K562 (cell line): Measurements from ENCODE around the gene MTG2. TPM values are rescaled to one million over a fixed set of nuclear protein-coding genes. Genes with fewer than 3 reads are reported as not detected.

Source experiments
- BRF2 ChIP-seq: IDR thresholded peaks from 3 replicates; pipeline ENCODE4 v1.6.1; 2011; ENCODE audit warnings: borderline replicate concordance, mild to moderate bottlenecking; ENCODE audit not compliant: insufficient read length, insufficient read depth
- CREBBP ChIP-seq: IDR thresholded peaks from one replicate; pipeline ENCODE4 v1.6.1; 2012; ENCODE audit warnings: low read depth, mild to moderate bottlenecking, control low read depth, inconsistent platforms, low read length
- CTCFL ChIP-seq: IDR thresholded peaks from 2 replicates; pipeline ENCODE4 v1.6.1; 2011; ENCODE audit warnings: borderline replicate concordance, low read depth, mild to moderate bottlenecking, moderate library complexity, low read length; ENCODE audit not compliant: insufficient read depth, poor library complexity, severe bottlenecking
- DIDO1 ChIP-seq: fragments of 450-650 bp; IDR thresholded peaks from 2 replicates; pipeline ENCODE4 v1.6.1; 2016; ENCODE audit warnings: low read depth, missing biosample characterization, missing genetic modification characterization
- E2F5 ChIP-seq: sonication (generic); formaldehyde crosslinking; IDR thresholded peaks from 2 replicates; pipeline ENCODE4 v1.8.0; 2022; ENCODE audit warnings: mild to moderate bottlenecking, missing genetic modification reagents
- HMG20A ChIP-seq: fragments of 450-650 bp; formaldehyde crosslinking; conservative IDR thresholded peaks from 2 replicates; pipeline ENCODE4 v1.4.0; 2020; ENCODE audit warnings: mild to moderate bottlenecking, mixed read lengths
- HNRNPLL ChIP-seq: fragments of 200-400 bp; formaldehyde crosslinking; IDR thresholded peaks from 2 replicates; pipeline ENCODE4 v1.6.1; 2017; ENCODE audit warnings: low read length, low read depth, mild to moderate bottlenecking; ENCODE audit not compliant: poor library complexity, severe bottlenecking
- JUN ChIP-seq, 2 experiments: sonication (generic) in 1 of 2; formaldehyde crosslinking in 1 of 2; IDR thresholded peaks; 2 replicates each; pipeline versions ENCODE4 v1.6.1 to v1.8.0; 2012 to 2022; ENCODE audit warnings: borderline replicate concordance in 2 of 2, mild to moderate bottlenecking in 2 of 2, improper control_type of control experiment in 1 of 2, low read depth in 1 of 2, low read length in 1 of 2, missing genetic modification reagents in 1 of 2
- LCOR ChIP-seq: sonication (generic); formaldehyde crosslinking; IDR thresholded peaks from 2 replicates; pipeline ENCODE4 v1.8.0; 2022; ENCODE audit warnings: mild to moderate bottlenecking, missing genetic modification reagents
- MBD2 ChIP-seq: sonication (generic); IDR thresholded peaks from 2 replicates; pipeline ENCODE4 v1.6.1; 2016; ENCODE audit warnings: low read depth, borderline replicate concordance
- MITF ChIP-seq: IDR thresholded peaks from 2 replicates; pipeline ENCODE4 v1.6.1; 2014; ENCODE audit warnings: antibody characterized with exemption
- NCOA2 ChIP-seq, 2 experiments: fragments of 450-650 bp; IDR thresholded peaks; 2 replicates each; pipeline ENCODE4 v1.6.1; 2018; ENCODE audit warnings: mild to moderate bottlenecking in 2 of 2, moderate library complexity in 1 of 2; ENCODE audit not compliant: partially characterized antibody in 2 of 2
- PURB ChIP-seq: sonication (generic); formaldehyde crosslinking; IDR thresholded peaks from 2 replicates; pipeline ENCODE4 v1.9.0; 2021; ENCODE audit warnings: low read depth, mild to moderate bottlenecking, missing genetic modification reagents
- SETDB1 ChIP-seq: IDR thresholded peaks from one replicate; pipeline ENCODE4 v1.6.1; 2012; ENCODE audit warnings: low read length, control low read depth, inconsistent platforms
- SOX6 ChIP-seq: fragments of 450-650 bp; IDR thresholded peaks from 2 replicates; pipeline ENCODE4 v1.6.1; 2014; ENCODE audit warnings: mild to moderate bottlenecking
- XRCC4 ChIP-seq: IDR thresholded peaks from one replicate; pipeline ENCODE4 v1.6.1; 2011; ENCODE audit not compliant: insufficient read depth, insufficient read length; ENCODE audit errors: extremely low read depth
- ZBTB7A ChIP-seq: IDR thresholded peaks from 2 replicates; pipeline ENCODE4 v1.6.1; 2011; ENCODE audit warnings: low read depth, mild to moderate bottlenecking, low read length, moderate library complexity, borderline replicate concordance; ENCODE audit not compliant: control insufficient read depth
- ZNF408 ChIP-seq: fragments of 250-450 bp; sonication (Bioruptor Pico); IDR thresholded peaks from 2 replicates; pipeline ENCODE4 v1.4.0; 2020; ENCODE audit warnings: low read depth, mild to moderate bottlenecking, moderate library complexity
- ZNF551 ChIP-seq: fragments of 250-450 bp; sonication (Bioruptor Pico); IDR thresholded peaks from 2 replicates; pipeline ENCODE4 v1.5.0; 2021; ENCODE audit warnings: mild to moderate bottlenecking, moderate library complexity
- ZNF76 ChIP-seq: fragments of 250-450 bp; sonication (Bioruptor Pico); IDR thresholded peaks from 2 replicates; pipeline ENCODE4 v1.4.0; 2020; ENCODE audit warnings: mild to moderate bottlenecking, moderate library complexity, borderline replicate concordance
- polyA plus RNA-seq, 8 experiments: library from polyadenylated mRNA; depleted of rRNA in 4 of 8; stranded (reverse) in 5 of 8; unstranded in 3 of 8; fragments of >200 nt; fragmentation: Nextera tagmentation in 2 of 8; fragmentation: Illumina TruSeq in 1 of 8; extraction: Ambion mirVana in 2 of 8; extraction: Trizol in 1 of 8; gene quantifications; 2 replicates each; pipeline versions ENCODE4 v1.2.1 to v1.2.3, GENCODE V29; 2011 to 2014; ENCODE audit warnings: inconsistent platforms in 1 of 8, missing spikeins in 1 of 8
- total RNA-seq, 7 experiments: library from RNA; depleted of rRNA in 6 of 7; stranded (reverse); fragments of >200 nt in 6 of 7; fragmentation: Illumina TruSeq in 2 of 7; extraction: Trizol in 2 of 7; gene quantifications; 2 replicates each; pipeline versions ENCODE4 v1.2.1 to v1.2.3, GENCODE V29; 2011 to 2021; ENCODE audit warnings: low replicate concordance in 1 of 7

MTG2 gene
- total and polyA plus RNA-seq, 9 of the 15 experiments (the other 6 are each of a cell fraction or from before 2014, with no cell fraction given) = 8.7 to 67.5 (median 44.5) TPM

GRCh38 chr20:62182469-62183425, at the start of gene MTG2 (continued):
- TF ChIP-seq CTCFL = no peak
- no peak for TF ChIP-seq MITF
- TF ChIP-seq HNRNPLL = peak; percentile 85
- TF ChIP-seq ZNF76 (CRISPR knock-in tag) = no peak
- no peak for TF ChIP-seq NCOA2 (IDR thresholded peaks at IDR 0.05; ENCODE audit: partially characterized antibody in 2 of 2)
- TF ChIP-seq BRF2 = no peak
- TF ChIP-seq ZNF408 (CRISPR knock-in tag) = no peak
- no peak for TF ChIP-seq PURB (CRISPR knock-in tag)
- TF ChIP-seq MBD2 = peak; percentile 76; the same call in 1 of the 2 replicates
- TF ChIP-seq ZBTB7A = peak; percentile 94
- TF ChIP-seq DIDO1 (tag) = 0 out of 2 replicates have a peak, but pooled peaks have one; percentile 56
- TF ChIP-seq ZNF551 (CRISPR knock-in tag) = no peak
- no peak for TF ChIP-seq CREBBP
- TF ChIP-seq XRCC4 = no peak
- TF ChIP-seq JUN (IDR thresholded peaks at IDR 0.05; ENCODE audit: borderline replicate concordance, low read depth, low read length) = 0 out of 2 replicates have a peak, but pooled peaks have one; percentile 8
- TF ChIP-seq JUN (CRISPR knock-in tag; IDR thresholded peaks at IDR 0.05; ENCODE audit: borderline replicate concordance) = no peak
- peak; percentile 71; the same call in 1 of the 2 replicates for TF ChIP-seq LCOR (CRISPR knock-in tag)
- TF ChIP-seq E2F5 (CRISPR knock-in tag) = peak; percentile 71; the same call in 1 of the 2 replicates
- TF ChIP-seq SOX6 = peak; percentile 32; the same call in 1 of the 2 replicates
- TF ChIP-seq HMG20A (CRISPR knock-in tag) = no peak
- peak; percentile 60 for TF ChIP-seq SETDB1
